Gastrocnemius medialis (tissue), 4 donors: ENCODE measurements around the gene OR5AC2.

ENCODE experiments used
- CTCF ChIP-seq, 5 experiments: fragments of 450-650 bp in 3 of 5; fragments of 200-600 bp in 2 of 5; sonication (generic) in 2 of 5; IDR thresholded peaks in 4 of 5; conservative IDR thresholded peaks in 1 of 5; 1 replicate in 4 of 5; 2 replicates in 1 of 5; pipeline ENCODE4 v1.5.1; 2016 to 2019; ENCODE audit warnings: antibody characterized with exemption in 5 of 5, mild to moderate bottlenecking in 3 of 5, moderate library complexity in 3 of 5
- POLR2A ChIP-seq, 2 donors: fragments of 450-650 bp; IDR thresholded peaks; one replicate each; pipeline ENCODE4 v1.6.1; 2017; ENCODE audit warnings: antibody characterized with exemption in 2 of 2, mild to moderate bottlenecking in 2 of 2, moderate library complexity in 2 of 2

GRCh38 chr3:98048586-98048985, 38.4 kb upstream of the OR5AC2 start:
- TF ChIP-seq CTCF (IDR thresholded peaks at IDR 0.05 in 4 of 5, conservative IDR thresholded peaks at IDR 0.05 in 1 of 5) (no peak), POLR2A (IDR thresholded peaks at IDR 0.05) (no peak)
